Tibial artery (tissue), 4 donors: ENCODE results near the gene CD47.

Source experiments
- DNase-seq, 2 donors: peaks; one replicate each; pipeline ENCODE4 v3.0.0-alpha.2; 2019
- H3K27ac ChIP-seq, 2 donors: fragments of 200-600 bp; sonication (generic) in 1 of 2; 1 replicate in 1 of 2; 2 replicates in 1 of 2; pipeline ENCODE4 v1.5.1; 2018 to 2019; ENCODE audit warnings: mild to moderate bottlenecking in 1 of 2
- H3K27me3 ChIP-seq, 2 donors: fragments of 200-600 bp; sonication (generic) in 1 of 2; one replicate each; pipeline versions ENCODE4 v1.5.1 to v1.6.0; 2016 to 2019
- H3K36me3 ChIP-seq, 3 donors: fragments of 200-600 bp; sonication (generic) in 2 of 3; one replicate each; pipeline ENCODE4 v1.5.1; 2016 to 2019; ENCODE audit warnings: mild to moderate bottlenecking in 2 of 3
- H3K4me1 ChIP-seq, 4 donors: fragments of 200-600 bp; sonication (generic) in 2 of 4; 1 replicate in 3 of 4; 2 replicates in 1 of 4; pipeline ENCODE4 v1.5.1; 2016 to 2019
- H3K4me3 ChIP-seq, 2 donors: fragments of 200-600 bp; sonication (generic) in 1 of 2; 1 replicate in 1 of 2; 2 replicates in 1 of 2; pipeline ENCODE4 v1.5.1; 2018 to 2019; ENCODE audit warnings: mild to moderate bottlenecking in 2 of 2
- H3K9me3 ChIP-seq, 3 donors: fragments of 200-600 bp; sonication (generic) in 1 of 3; one replicate each; pipeline ENCODE4 v1.5.1; 2016 to 2019
- intact Hi-C: fragments of 100-400 bp; cut with DNase I; formaldehyde crosslinking; loops from one replicate; pipeline ENCODE4 v1.15.0; 2023; ENCODE audit warnings: low total_unique reads
- TF ChIP-seq, protein P1 (sequence below), 2 experiments: fragments of 200-600 bp in 1 of 2; fragments of 450-650 bp in 1 of 2; IDR thresholded peaks; one replicate each; pipeline ENCODE4 v1.5.1; 2017 to 2019; ENCODE audit warnings: antibody characterized with exemption in 2 of 2, mild to moderate bottlenecking in 1 of 2, moderate library complexity in 1 of 2

Gene CD47

DNA sequence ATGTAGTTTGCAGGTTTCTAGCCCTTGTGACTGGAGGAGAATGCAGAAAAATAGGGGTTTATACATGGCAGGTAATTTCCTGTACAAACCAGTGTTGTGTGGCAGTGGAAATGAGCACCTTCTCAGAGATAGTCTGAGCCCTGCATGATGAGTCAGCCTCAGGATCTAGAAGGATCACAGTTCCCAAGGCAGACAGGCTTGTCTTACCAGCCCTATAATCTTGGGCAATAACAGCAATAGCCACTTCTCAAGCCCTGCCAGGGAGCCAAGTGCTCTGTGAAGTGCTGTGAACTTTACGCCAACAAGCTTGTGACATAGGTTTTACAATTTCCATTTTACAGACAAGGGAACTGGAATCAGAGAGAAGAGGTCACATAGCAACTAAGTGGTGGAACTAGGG is 89.4 kb downstream of the CD47 start:
- Histone ChIP-seq H3K9me3 (no peaks in the 10 kb centered on the region), H3K4me3 (no peak overlapping the region), H3K27me3 (no peaks in the 10 kb centered on the region), H3K36me3 (no peaks in the 10 kb centered on the region), H3K27ac (no peak overlapping the region), H3K4me1 (peaks cover 0 to 10% (median 7%) of the 10 kb centered on the region in 4 donors)
- TF ChIP-seq, protein P1, sequence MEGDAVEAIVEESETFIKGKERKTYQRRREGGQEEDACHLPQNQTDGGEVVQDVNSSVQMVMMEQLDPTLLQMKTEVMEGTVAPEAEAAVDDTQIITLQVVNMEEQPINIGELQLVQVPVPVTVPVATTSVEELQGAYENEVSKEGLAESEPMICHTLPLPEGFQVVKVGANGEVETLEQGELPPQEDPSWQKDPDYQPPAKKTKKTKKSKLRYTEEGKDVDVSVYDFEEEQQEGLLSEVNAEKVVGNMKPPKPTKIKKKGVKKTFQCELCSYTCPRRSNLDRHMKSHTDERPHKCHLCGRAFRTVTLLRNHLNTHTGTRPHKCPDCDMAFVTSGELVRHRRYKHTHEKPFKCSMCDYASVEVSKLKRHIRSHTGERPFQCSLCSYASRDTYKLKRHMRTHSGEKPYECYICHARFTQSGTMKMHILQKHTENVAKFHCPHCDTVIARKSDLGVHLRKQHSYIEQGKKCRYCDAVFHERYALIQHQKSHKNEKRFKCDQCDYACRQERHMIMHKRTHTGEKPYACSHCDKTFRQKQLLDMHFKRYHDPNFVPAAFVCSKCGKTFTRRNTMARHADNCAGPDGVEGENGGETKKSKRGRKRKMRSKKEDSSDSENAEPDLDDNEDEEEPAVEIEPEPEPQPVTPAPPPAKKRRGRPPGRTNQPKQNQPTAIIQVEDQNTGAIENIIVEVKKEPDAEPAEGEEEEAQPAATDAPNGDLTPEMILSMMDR (IDR thresholded peaks at IDR 0.05) = no peak
- DNase-seq = no peak
- intact Hi-C loops = no loop called here

DNA sequence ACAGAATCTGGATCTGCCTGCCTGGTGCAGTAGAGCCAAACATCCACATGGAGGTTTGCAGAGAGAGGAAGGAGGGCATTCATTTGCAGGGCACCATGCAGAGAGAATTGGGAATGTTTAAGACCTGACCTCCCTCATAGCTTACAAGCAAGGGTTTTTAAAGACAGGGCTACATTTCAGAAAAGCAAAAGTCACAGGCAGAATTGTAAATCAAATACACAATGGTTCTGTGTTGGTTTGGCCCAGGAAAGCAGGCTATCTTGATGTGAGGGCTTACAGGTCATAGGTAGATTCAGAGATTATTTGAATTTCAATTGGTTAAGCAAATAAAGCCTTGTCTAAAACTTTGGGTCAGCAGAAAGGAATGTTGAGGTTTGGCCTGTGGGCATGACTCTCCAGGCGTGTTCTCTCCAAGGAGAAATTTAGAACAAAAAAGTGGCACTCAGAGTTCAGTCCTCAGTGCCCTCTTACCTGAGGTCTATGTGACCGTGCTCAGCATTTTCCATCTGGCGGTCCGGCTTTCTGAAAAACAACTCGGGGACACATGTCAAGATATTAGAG is 91.5 kb downstream of the CD47 start:
- H3K27ac ChIP-seq = no peak overlapping the region

DNA sequence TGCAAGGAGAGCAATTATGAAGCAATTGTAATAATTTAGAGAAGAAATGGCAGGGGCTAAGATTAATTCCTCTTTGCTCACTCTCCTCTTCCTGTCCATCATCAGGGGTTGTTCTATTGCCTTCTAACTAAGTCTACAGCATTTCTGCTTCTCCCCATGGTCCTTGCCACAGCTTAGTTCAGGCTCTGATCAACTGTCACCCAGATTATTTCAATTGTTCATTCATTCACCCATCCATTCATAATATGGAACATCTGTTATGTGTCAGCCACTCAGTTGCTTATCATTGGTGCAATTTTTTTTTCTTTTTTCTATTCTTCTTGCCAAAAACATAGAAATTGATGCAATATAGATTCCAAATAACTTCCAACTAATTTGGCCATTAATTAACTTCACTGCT is 93.2 kb downstream of the CD47 start:
- Histone ChIP-seq H3K9me3 (no peaks in the 10 kb centered on the region), H3K4me1 (no peaks in the 10 kb centered on the region), H3K27ac (no peak overlapping the region), H3K4me3 (no peak overlapping the region), H3K27me3 (no peaks in the 10 kb centered on the region), H3K36me3 (no peaks in the 10 kb centered on the region)
- TF ChIP-seq, protein P1 (IDR thresholded peaks at IDR 0.05) = no peak
- intact Hi-C loops = no loop called here
- no peak for DNase-seq

More for the DNA sequence above, 91.5 kb downstream of the CD47 start:
- H3K9me3 ChIP-seq = no peaks in the 10 kb centered on the region
- H3K27me3 ChIP-seq = no peaks in the 10 kb centered on the region
- DNase-seq = no peak
- H3K36me3 ChIP-seq = no peaks in the 10 kb centered on the region
- TF ChIP-seq, protein P1 (IDR thresholded peaks at IDR 0.05) = no peak
- no peaks in the 10 kb centered on the region for H3K4me1 ChIP-seq
- H3K4me3 ChIP-seq = no peak overlapping the region
- intact Hi-C loops = no loop called here

DNA sequence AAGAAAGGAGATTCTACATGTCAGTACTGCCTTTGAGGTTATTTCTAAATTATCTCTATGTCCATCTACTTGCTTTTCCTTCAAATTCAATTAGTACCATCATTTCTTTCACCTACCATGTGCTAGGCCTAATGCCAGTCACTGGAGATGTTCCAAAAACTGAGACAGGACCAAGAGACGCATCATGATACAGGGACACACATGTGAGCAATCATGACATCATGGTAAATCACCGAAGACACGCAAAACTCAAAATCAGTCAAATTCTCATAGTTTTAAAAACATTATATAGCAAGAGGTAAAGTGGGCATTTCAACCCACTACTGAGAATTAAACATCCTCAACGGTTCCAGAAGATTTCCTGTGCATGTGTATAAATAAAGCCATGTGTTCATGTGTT is 95.0 kb downstream of the CD47 start:
- intact Hi-C loops = no loop called here
- Histone ChIP-seq H3K4me3 (no peak overlapping the region), H3K27ac (no peak overlapping the region), H3K36me3 (no peaks in the 10 kb centered on the region), H3K9me3 (no peaks in the 10 kb centered on the region), H3K27me3 (no peaks in the 10 kb centered on the region), H3K4me1 (no peaks in the 10 kb centered on the region)
- TF ChIP-seq, protein P1 (IDR thresholded peaks at IDR 0.05) = no peak
- DNase-seq = no peak

DNA sequence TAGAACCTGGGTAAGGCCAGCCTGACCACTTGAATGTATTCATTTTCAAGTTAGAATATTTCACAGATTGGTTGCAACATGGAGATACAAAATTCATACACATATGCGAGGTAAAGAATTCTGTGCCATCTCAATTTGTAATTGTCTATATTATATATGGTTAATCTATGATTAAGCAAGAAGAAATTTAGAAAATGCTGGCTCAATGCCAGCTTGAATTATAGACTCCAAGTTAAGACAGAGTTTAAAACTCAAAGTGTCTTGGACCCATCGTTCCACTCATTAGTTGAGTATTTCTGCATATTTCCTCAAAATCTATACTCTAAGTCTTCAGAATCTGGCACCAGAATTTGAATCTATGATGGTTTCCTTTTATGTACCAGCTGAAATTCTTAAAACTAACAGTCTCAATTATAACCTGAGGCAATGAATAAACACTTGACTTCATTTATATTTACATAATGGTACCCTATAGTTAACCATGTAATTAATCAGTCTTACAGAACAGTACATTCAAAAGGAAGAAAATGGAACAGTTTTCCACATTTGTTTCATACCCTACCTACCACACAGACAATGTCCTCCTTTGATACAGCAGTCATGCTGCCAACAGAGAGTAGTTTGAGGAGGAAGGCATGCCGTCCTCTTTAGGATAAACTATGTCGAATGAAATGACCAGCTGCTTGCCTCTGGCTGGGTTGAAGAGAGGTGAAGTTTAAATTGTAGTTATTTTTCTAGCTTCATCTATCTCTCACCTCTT is 95.7 kb downstream of the CD47 start:
- Histone ChIP-seq H3K27me3 (no peaks in the 10 kb centered on the region), H3K4me1 (no peaks in the 10 kb centered on the region), H3K27ac (no peak overlapping the region), H3K36me3 (no peaks in the 10 kb centered on the region), H3K4me3 (no peak overlapping the region), H3K9me3 (no peaks in the 10 kb centered on the region)
- intact Hi-C loops = no loop called here
- no peak for DNase-seq
- TF ChIP-seq, protein P1 (IDR thresholded peaks at IDR 0.05) = no peak
